ENCODE measurements around the gene COL9A2. TPM values are rescaled to one million over a fixed set of nuclear protein-coding genes. Genes with fewer than 3 reads are reported as not detected.
A peak's percentile ranks its signal among the peaks of the same experiment; 100 is the strongest.

COL9A2 gene
- total RNA-seq, 1 donor from 2014 or later: 0.13 TPM

GRCh38 chr1:40318476-40318875 lies 1.4 kb upstream of the COL9A2 start:
- no peak for DNase-seq (ENCODE audit: low read depth, low spot score)

- DNase-seq (ENCODE audit: low read depth, low spot score): no peak
These were observed 448 bp upstream of the COL9A2 start for GRCh38 chr1:40317394-40318074.

GRCh38 chr1:40315795-40316594 lies 1.1 kb downstream of the COL9A2 start:
- DNase-seq (ENCODE audit: low read depth, low spot score): no peak

GRCh38 chr1:40315239-40315794 lies 1.8 kb downstream of the COL9A2 start:
- DNase-seq (ENCODE audit: low read depth, low spot score): peak; percentile 46

GRCh38 chr1:40314721-40315238 lies 2.3 kb downstream of the COL9A2 start:
- DNase-seq (ENCODE audit: low read depth, low spot score): no peak

- DNase-seq (ENCODE audit: low read depth, low spot score): no peak
These were observed 2.9 kb downstream of the COL9A2 start for GRCh38 chr1:40313958-40314720.

GRCh38 chr1:40313329-40313957 lies 3.6 kb downstream of the COL9A2 start:
- no peak for DNase-seq (ENCODE audit: low read depth, low spot score)

- no peak for DNase-seq (ENCODE audit: low read depth, low spot score)
These were observed 4.6 kb downstream of the COL9A2 start for GRCh38 chr1:40312238-40313205.

GRCh38 chr1:40311692-40312091 lies 5.4 kb downstream of the COL9A2 start:
- DNase-seq (ENCODE audit: low read depth, low spot score): no peak

- no peak for DNase-seq (ENCODE audit: low read depth, low spot score)
These were observed 6.0 kb downstream of the COL9A2 start for GRCh38 chr1:40310983-40311642.

GRCh38 chr1:40310129-40310461 lies 7.0 kb downstream of the COL9A2 start:
- DNase-seq (ENCODE audit: low read depth, low spot score): no peak

- no peak for DNase-seq (ENCODE audit: low read depth, low spot score)
These were observed 7.5 kb downstream of the COL9A2 start for GRCh38 chr1:40309374-40310128.

GRCh38 chr1:40308036-40308727 lies 8.9 kb downstream of the COL9A2 start:
- DNase-seq (ENCODE audit: low read depth, low spot score): no peak

GRCh38 chr1:40307186-40307585 lies 9.9 kb downstream of the COL9A2 start:
- DNase-seq (ENCODE audit: low read depth, low spot score): no peak

GRCh38 chr1:40306296-40306695 lies 10.8 kb downstream of the COL9A2 start:
- no peak for DNase-seq (ENCODE audit: low read depth, low spot score)

- DNase-seq (ENCODE audit: low read depth, low spot score): no peak
These were observed 11.2 kb downstream of the COL9A2 start for GRCh38 chr1:40305871-40306270.

GRCh38 chr1:40305451-40305850 lies 11.6 kb downstream of the COL9A2 start:
- no peak for DNase-seq (ENCODE audit: low read depth, low spot score)

- DNase-seq (ENCODE audit: low read depth, low spot score): no peak
These were observed 13.3 kb downstream of the COL9A2 start for GRCh38 chr1:40303790-40304189.

All from pulmonary artery endothelial cell (primary cell).